Measurements from ENCODE around the gene FANK1. TPM values are rescaled to one million over a fixed set of nuclear protein-coding genes. Genes with fewer than 3 reads are reported as not detected.

FANK1 gene
- total and polyA plus RNA-seq, 2 donors (not counting 1 experiment from before 2014, with no cell fraction given): 0.13 TPM; not detected in 1

DNA sequence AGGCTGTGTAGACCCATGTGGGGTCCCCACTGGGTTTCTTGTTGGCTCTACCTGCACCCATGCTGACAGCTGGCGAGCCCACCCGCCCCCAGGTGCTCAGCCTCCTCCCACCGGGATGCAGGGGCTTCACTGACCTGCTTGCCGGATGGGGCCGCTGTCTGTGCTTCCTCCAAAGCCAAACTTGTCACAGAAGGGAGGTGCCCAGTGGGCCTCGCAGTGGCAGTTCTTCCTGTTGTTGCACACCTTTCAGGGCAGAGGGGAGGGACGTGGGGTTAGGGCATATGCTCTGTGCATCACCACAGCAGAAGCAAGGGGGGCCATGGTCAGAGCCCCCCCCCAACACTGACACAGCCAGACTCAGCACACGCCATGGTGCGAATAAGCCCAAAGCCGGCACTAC, 146.5 kb downstream of the FANK1 start:
- H3K27me3 Mint-ChIP-seq: no peaks in the 10 kb centered on the region
- TF ChIP-seq EZH2 (IDR thresholded peaks at IDR 0.05; ENCODE audit: borderline replicate concordance, insufficient read depth, low read depth, low read length, poor library complexity, severe bottlenecking): no peak
- H3K79me2 ChIP-seq (ENCODE audit: control insufficient read depth, insufficient read depth, low read length): no peaks in the 10 kb centered on the region
- ATAC-seq (ENCODE audit: low read depth) (no peak), DNase-seq (peak; percentile 60)
- H3K9ac ChIP-seq (ENCODE audit: low read length): peak overlapping the region; percentile 71
- H3K9me3 ChIP-seq (ENCODE audit: control extremely low read depth in 1 of 3, control insufficient read depth in 2 of 3, insufficient read depth in 1 of 3, low read length in 2 of 3): no peaks in the 10 kb centered on the region
- peaks cover 48% of the 10 kb centered on the region for H3K4me1 Mint-ChIP-seq
- intact Hi-C loops (cut with micrococcal nuclease): loop anchor here (1.0 to 2.0 kb wide), 2 partner anchors 147 to 220 kb away; partner anchors contain the start of genes BCCIP, FANK1 and UROS
- H4K20me1 ChIP-seq (ENCODE audit: control insufficient read depth, insufficient read depth, low read length, poor library complexity, severe bottlenecking): no peaks in the 10 kb centered on the region
- peak overlapping the region; percentile 96 to 98 for H3K27ac ChIP-seq (ENCODE audit: low read length in 2 of 2)
- H3K4me3 Mint-ChIP-seq: peak overlapping the region; percentile 87
- CTCF ChIA-PET: interaction anchor here (0.6 kb wide), 1 partner anchor 39 kb away, joined by 5 read pairs; no protein-coding TSS in a partner anchor
- H3K4me1 ChIP-seq (ENCODE audit: control insufficient read depth in 2 of 2, insufficient read depth in 2 of 2, low read length in 2 of 2): peaks cover 37 to 39% of the 10 kb centered on the region in 2 donors
- no peaks in the 10 kb centered on the region for H3K27me3 ChIP-seq (replicated peaks in 1 of 4; ENCODE audit: control extremely low read depth in 1 of 4, control insufficient read depth in 3 of 4, insufficient read depth in 4 of 4, low read length in 3 of 4)
- H3K9me3 Mint-ChIP-seq (ENCODE audit: insufficient read depth): no peaks in the 10 kb centered on the region
- peak overlapping the region; percentile 99 for H3K27ac Mint-ChIP-seq
- H3K36me3 ChIP-seq (replicated peaks in 1 of 2; ENCODE audit: control extremely low read depth in 1 of 2, control insufficient read depth in 1 of 2, extremely low read depth in 1 of 2, insufficient read depth in 2 of 2, low read length in 1 of 2): no peaks in the 10 kb centered on the region
- peak overlapping the region; percentile 12 for H2AFZ ChIP-seq (ENCODE audit: insufficient read depth, low read depth, low read length, poor library complexity, severe bottlenecking)
- 65% methylated on average over 6 of the region's 10 CpGs for WGBS (ENCODE audit: insufficient coverage)
- no peak overlapping the region for H3K4me3 ChIP-seq (ENCODE audit: control extremely low read depth in 1 of 5, extremely low read depth in 1 of 5, insufficient read depth in 1 of 5, low read depth in 2 of 5, low read length in 4 of 5)
- peak overlapping the region; percentile 76 for H3K4me2 ChIP-seq (replicated peaks; ENCODE audit: low read depth, low read length, poor library complexity, severe bottlenecking)
- POLR2A ChIA-PET: no interaction called here

GRCh38 chr10:126043389-126043788, 147.0 kb downstream of the FANK1 start:
- no peaks in the 10 kb centered on the region for H4K20me1 ChIP-seq (ENCODE audit: control insufficient read depth, insufficient read depth, low read length, poor library complexity, severe bottlenecking)
- WGBS (ENCODE audit: insufficient coverage): 95% methylated on average over 10 of the region's 10 CpGs
- no peak overlapping the region for H3K9ac ChIP-seq (ENCODE audit: low read length)
- TF ChIP-seq, protein P1, sequence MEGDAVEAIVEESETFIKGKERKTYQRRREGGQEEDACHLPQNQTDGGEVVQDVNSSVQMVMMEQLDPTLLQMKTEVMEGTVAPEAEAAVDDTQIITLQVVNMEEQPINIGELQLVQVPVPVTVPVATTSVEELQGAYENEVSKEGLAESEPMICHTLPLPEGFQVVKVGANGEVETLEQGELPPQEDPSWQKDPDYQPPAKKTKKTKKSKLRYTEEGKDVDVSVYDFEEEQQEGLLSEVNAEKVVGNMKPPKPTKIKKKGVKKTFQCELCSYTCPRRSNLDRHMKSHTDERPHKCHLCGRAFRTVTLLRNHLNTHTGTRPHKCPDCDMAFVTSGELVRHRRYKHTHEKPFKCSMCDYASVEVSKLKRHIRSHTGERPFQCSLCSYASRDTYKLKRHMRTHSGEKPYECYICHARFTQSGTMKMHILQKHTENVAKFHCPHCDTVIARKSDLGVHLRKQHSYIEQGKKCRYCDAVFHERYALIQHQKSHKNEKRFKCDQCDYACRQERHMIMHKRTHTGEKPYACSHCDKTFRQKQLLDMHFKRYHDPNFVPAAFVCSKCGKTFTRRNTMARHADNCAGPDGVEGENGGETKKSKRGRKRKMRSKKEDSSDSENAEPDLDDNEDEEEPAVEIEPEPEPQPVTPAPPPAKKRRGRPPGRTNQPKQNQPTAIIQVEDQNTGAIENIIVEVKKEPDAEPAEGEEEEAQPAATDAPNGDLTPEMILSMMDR (IDR thresholded peaks at IDR 0.05): no peak
- TF ChIP-seq EZH2 (IDR thresholded peaks at IDR 0.05; ENCODE audit: borderline replicate concordance, insufficient read depth, low read depth, low read length, poor library complexity, severe bottlenecking): no peak
- H3K4me2 ChIP-seq (replicated peaks; ENCODE audit: low read depth, low read length, poor library complexity, severe bottlenecking): peak overlapping the region; percentile 76
- intact Hi-C loops (cut with micrococcal nuclease): loop anchor here (2.0 kb wide), 1 partner anchor 221 kb away; the partner anchor contains the start of genes BCCIP and UROS
- H3K27ac Mint-ChIP-seq: peak overlapping the region; percentile 99
- ATAC-seq (ENCODE audit: low read depth): no peak
- no peaks in the 10 kb centered on the region for H3K36me3 ChIP-seq (replicated peaks in 1 of 2; ENCODE audit: control extremely low read depth in 1 of 2, control insufficient read depth in 1 of 2, extremely low read depth in 1 of 2, insufficient read depth in 2 of 2, low read length in 1 of 2)
- peaks cover 43% of the 10 kb centered on the region for H3K4me1 Mint-ChIP-seq
- H3K27me3 ChIP-seq (replicated peaks in 1 of 4; ENCODE audit: control extremely low read depth in 1 of 4, control insufficient read depth in 3 of 4, insufficient read depth in 4 of 4, low read length in 3 of 4): no peaks in the 10 kb centered on the region
- H3K4me3 ChIP-seq (ENCODE audit: control extremely low read depth in 1 of 5, extremely low read depth in 1 of 5, insufficient read depth in 1 of 5, low read depth in 2 of 5, low read length in 4 of 5): no peak overlapping the region
- H3K9me3 ChIP-seq (ENCODE audit: control extremely low read depth in 1 of 3, control insufficient read depth in 2 of 3, insufficient read depth in 1 of 3, low read length in 2 of 3): no peaks in the 10 kb centered on the region
- H3K27me3 Mint-ChIP-seq: no peaks in the 10 kb centered on the region
- peak overlapping the region in 1 of 2 donors; percentile 96 for H3K27ac ChIP-seq (ENCODE audit: low read length in 2 of 2)
- H3K79me2 ChIP-seq (ENCODE audit: control insufficient read depth, insufficient read depth, low read length): no peaks in the 10 kb centered on the region
- H3K4me1 ChIP-seq (ENCODE audit: control insufficient read depth in 2 of 2, insufficient read depth in 2 of 2, low read length in 2 of 2): peaks cover 37 to 39% of the 10 kb centered on the region in 2 donors
- CTCF ChIA-PET: interaction anchor here (0.6 kb wide), 1 partner anchor 40 kb away, joined by 5 read pairs; no protein-coding TSS in a partner anchor
- POLR2A ChIA-PET: no interaction called here
- H2AFZ ChIP-seq (ENCODE audit: insufficient read depth, low read depth, low read length, poor library complexity, severe bottlenecking): peak overlapping the region; percentile 12
- H3K9me3 Mint-ChIP-seq (ENCODE audit: insufficient read depth): no peaks in the 10 kb centered on the region
- H3K4me3 Mint-ChIP-seq: no peak overlapping the region
- no peak for DNase-seq
